Hepatocyte (in vitro differentiated cells): ENCODE measurements around the gene AFTPH. TPM values are rescaled to one million over a fixed set of nuclear protein-coding genes. Genes with fewer than 3 reads are reported as not detected.
A peak's percentile ranks its signal among the peaks of the same experiment; 100 is the strongest.
"Not testable (repeated sequence)": the region's sequence is repeated elsewhere in the genome, so short reads cannot be mapped to it uniquely, and the experiment has no call there.

Experiments used
- DNase-seq: peaks from one replicate; pipeline ENCODE4 v3.0.0-alpha.2; 2016; ENCODE audit warnings: low spot score
- H2AFZ ChIP-seq: fragments of 200-600 bp; sonication (generic); 2 replicates; pipeline ENCODE4 v1.6.0; 2016; ENCODE audit warnings: antibody characterized with exemption, mild to moderate bottlenecking
- H3K27ac ChIP-seq: fragments of 200-600 bp; sonication (generic); 2 replicates; pipeline ENCODE4 v1.5.1; 2016; ENCODE audit warnings: mild to moderate bottlenecking
- H3K27me3 ChIP-seq: fragments of 200-600 bp; sonication (generic); 2 replicates; pipeline ENCODE4 v1.6.1; 2016
- H3K36me3 ChIP-seq: fragments of 200-600 bp; sonication (generic); replicated peaks from 2 replicates; pipeline ENCODE4 v1.5.1; 2016; ENCODE audit warnings: low read depth; ENCODE audit not compliant: insufficient read depth
- H3K4me1 ChIP-seq: fragments of 200-600 bp; sonication (generic); 2 replicates; pipeline ENCODE4 v1.5.1; 2016; ENCODE audit warnings: mild to moderate bottlenecking, moderate library complexity; ENCODE audit not compliant: insufficient read depth
- H3K4me2 ChIP-seq: fragments of 200-600 bp; sonication (generic); 2 replicates; pipeline ENCODE4 v1.6.0; 2016
- H3K4me3 ChIP-seq: fragments of 200-600 bp; sonication (generic); 2 replicates; pipeline ENCODE4 v1.5.1; 2016; ENCODE audit warnings: mild to moderate bottlenecking
- H3K79me2 ChIP-seq: fragments of 200-600 bp; sonication (generic); 2 replicates; pipeline ENCODE4 v1.6.0; 2017; ENCODE audit warnings: mild to moderate bottlenecking
- H3K9me2 ChIP-seq: fragments of 200-600 bp; sonication (generic); replicated peaks from 2 replicates; pipeline ENCODE4 v1.6.0; 2017; ENCODE audit warnings: mild to moderate bottlenecking; ENCODE audit not compliant: insufficient read depth
- H3K9me3 ChIP-seq: fragments of 200-600 bp; sonication (generic); 2 replicates; pipeline ENCODE4 v1.5.1; 2016; ENCODE audit warnings: low read depth, mild to moderate bottlenecking
- H4K20me1 ChIP-seq: fragments of 200-600 bp; sonication (generic); 2 replicates; pipeline ENCODE4 v1.6.0; 2016; ENCODE audit warnings: mild to moderate bottlenecking; ENCODE audit not compliant: insufficient read depth, poor library complexity, severe bottlenecking
- CTCF ChIP-seq: fragments of 200-600 bp; sonication (generic); IDR thresholded peaks from 2 replicates; pipeline ENCODE4 v1.5.1; 2016; ENCODE audit warnings: antibody characterized with exemption, mild to moderate bottlenecking; ENCODE audit not compliant: poor library complexity
- EZH2 ChIP-seq: fragments of 200-600 bp; sonication (generic); IDR thresholded peaks from 2 replicates; pipeline ENCODE4 v1.6.1; 2016; ENCODE audit warnings: antibody characterized with exemption, mild to moderate bottlenecking, borderline replicate concordance
- EZH2phosphoT487 ChIP-seq: fragments of 200-600 bp; sonication (generic); IDR thresholded peaks from one replicate; pipeline ENCODE4 v1.6.1; 2018; ENCODE audit warnings: antibody characterized with exemption, mild to moderate bottlenecking, low read depth, moderate library complexity; ENCODE audit not compliant: unreplicated experiment, severe bottlenecking
- WGBS: methylation state at CpG from one replicate; pipeline ENCODE4 v1.1.6; 2016; ENCODE audit warnings: low lambda C conversion rate; ENCODE audit errors: missing lambda C conversion rate; 5-methylcytosine and 5-hydroxymethylcytosine counted together
- polyA plus RNA-seq: library from polyadenylated mRNA; unstranded; fragments of >200 nt; fragmentation: Nextera tagmentation; extraction: Ambion mirVana; gene quantifications from 2 replicates; pipeline ENCODE4 v1.2.1, GENCODE V29; 2016
- total RNA-seq: library from RNA; depleted of rRNA; stranded (reverse); fragments of >200 nt; gene quantifications from 2 replicates; pipeline ENCODE4 v1.2.3, GENCODE V29; 2014

The AFTPH gene
- total and polyA plus RNA-seq, 2 experiments from 2014 or later = 11.8 to 50.9 TPM

- Histone ChIP-seq H4K20me1 (peaks cover 29% of the 10 kb centered on the region), H3K27ac (peak overlapping the region; percentile 95), H3K4me2 (peak overlapping the region; percentile 97), H3K27me3 (no peaks in the 10 kb centered on the region), H3K36me3 (no peaks in the 10 kb centered on the region), H3K79me2 (peaks cover 59% of the 10 kb centered on the region), H3K4me1 (no peaks in the 10 kb centered on the region), H3K9me2 (no peaks in the 10 kb centered on the region), H2AFZ (peak overlapping the region; percentile 75), H3K4me3 (peak overlapping the region; percentile 78), H3K9me3 (no peaks in the 10 kb centered on the region)
- peak; percentile 58 for DNase-seq
- 14% methylated on average over 4 of the region's 4 CpGs for WGBS
- TF ChIP-seq EZH2 = no peak
- TF ChIP-seq CTCF = no peak
- no peak for TF ChIP-seq EZH2phosphoT487
Measured at GRCh38 chr2:64525317-64525613, 1.1 kb downstream of the AFTPH start.

DNA sequence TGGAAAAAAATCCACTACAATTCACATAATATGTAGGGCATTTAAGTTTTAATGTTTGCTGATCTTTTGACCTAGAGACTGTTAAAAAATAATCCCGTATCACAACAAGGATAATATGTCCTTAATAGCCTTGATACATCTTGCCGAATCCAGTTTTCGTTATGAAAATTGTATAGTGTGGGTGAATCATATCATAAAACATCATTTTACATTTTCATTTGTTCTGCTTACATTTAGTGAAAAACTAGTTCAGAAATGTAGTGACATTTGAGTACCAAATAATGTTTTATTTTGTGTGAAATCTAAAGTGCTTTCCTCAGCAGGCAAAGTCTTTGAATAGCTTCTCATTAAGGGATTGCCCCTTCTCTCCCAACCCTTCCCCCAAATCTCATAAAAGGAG, 1.9 kb downstream of the AFTPH start:
- peak overlapping the region; percentile 78 for H3K4me3 ChIP-seq
- H3K9me3 ChIP-seq = no peaks in the 10 kb centered on the region
- no peaks in the 10 kb centered on the region for H3K27me3 ChIP-seq
- no peak for DNase-seq
- H3K4me1 ChIP-seq = no peaks in the 10 kb centered on the region
- no peaks in the 10 kb centered on the region for H3K36me3 ChIP-seq
- no peak overlapping the region for H3K27ac ChIP-seq
- H3K4me2 ChIP-seq = peak overlapping the region; percentile 97
- no peak overlapping the region for H2AFZ ChIP-seq
- H3K79me2 ChIP-seq = peaks cover 67% of the 10 kb centered on the region
- WGBS = 90% methylated on average over 3 of the region's 3 CpGs
- TF ChIP-seq CTCF (no peak), EZH2 (no peak), EZH2phosphoT487 (no peak)
- H4K20me1 ChIP-seq = peaks cover 29% of the 10 kb centered on the region
- H3K9me2 ChIP-seq = no peaks in the 10 kb centered on the region

DNA sequence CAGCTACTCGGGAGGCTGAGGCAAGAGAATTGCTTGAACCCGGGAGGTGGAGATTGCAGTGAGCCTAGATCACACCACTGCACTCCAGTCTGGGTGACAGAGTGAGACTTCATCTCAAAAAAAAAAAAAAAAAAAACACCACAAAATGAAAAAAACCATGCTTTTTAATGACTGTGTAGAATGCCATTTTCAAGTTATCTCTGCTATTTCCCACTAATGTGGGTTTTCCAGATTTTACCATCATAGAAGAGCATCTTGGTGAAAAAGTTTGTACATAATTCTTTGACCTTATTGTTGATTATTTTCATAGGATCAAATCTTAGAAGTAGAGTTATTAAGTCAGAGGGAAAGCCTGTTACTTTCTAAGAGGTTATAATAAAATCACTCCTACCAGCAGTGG, 6.8 kb downstream of the AFTPH start:
- H2AFZ ChIP-seq, H3K4me2 ChIP-seq, DNase-seq, H3K4me3 ChIP-seq, H3K36me3 ChIP-seq, H3K9me3 ChIP-seq, H3K27ac ChIP-seq, H3K9me2 ChIP-seq, H3K27me3 ChIP-seq, H3K4me1 ChIP-seq: not testable (repeated sequence)
- H3K79me2 ChIP-seq = peaks cover 100% of the 10 kb centered on the region
- peaks cover 32% of the 10 kb centered on the region for H4K20me1 ChIP-seq
- WGBS = 95% methylated on average over 2 of the region's 2 CpGs

DNA sequence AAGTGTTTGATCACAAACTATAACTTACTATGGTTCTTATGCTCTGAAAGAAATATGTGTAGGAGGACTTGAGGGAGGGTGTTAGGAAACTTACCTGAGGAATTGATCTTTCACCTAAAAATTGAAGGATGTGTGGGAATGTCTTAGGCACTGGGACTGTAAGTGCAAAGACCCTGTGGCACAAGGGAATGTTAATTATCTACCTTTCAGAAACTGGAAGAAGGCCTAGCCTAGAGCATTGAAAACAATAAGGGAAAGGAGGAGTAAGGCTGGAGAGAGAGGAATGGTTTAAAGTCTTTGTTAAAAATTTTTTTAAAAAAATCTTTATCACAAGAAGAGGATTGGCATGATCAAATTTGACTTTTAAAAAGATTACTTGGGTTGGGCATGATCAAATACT, 7.9 kb downstream of the AFTPH start:
- no peaks in the 10 kb centered on the region for H3K9me3 ChIP-seq
- no peak overlapping the region for H2AFZ ChIP-seq
- H3K36me3 ChIP-seq = no peaks in the 10 kb centered on the region
- peaks cover 93% of the 10 kb centered on the region for H3K79me2 ChIP-seq
- peaks cover 23% of the 10 kb centered on the region for H4K20me1 ChIP-seq
- H3K4me2 ChIP-seq = no peak overlapping the region
- no peaks in the 10 kb centered on the region for H3K9me2 ChIP-seq
- no peak overlapping the region for H3K4me3 ChIP-seq
- H3K27ac ChIP-seq = no peak overlapping the region
- DNase-seq = no peak
- H3K4me1 ChIP-seq = no peaks in the 10 kb centered on the region
- TF ChIP-seq EZH2 (no peak), EZH2phosphoT487 (no peak), CTCF (no peak)
- H3K27me3 ChIP-seq = no peaks in the 10 kb centered on the region
